ENCODE data around the gene CAMTA1.

GRCh38 chr1:6783936-6784559 lies 1.2 kb upstream of the CAMTA1 start:
- TF ChIP-seq EZH2phosphoT487 (IDR thresholded peaks at IDR 0.05; ENCODE audit: borderline replicate concordance, low read depth, low read length) (no peak), CTCF (conservative IDR thresholded peaks at IDR 0.05; ENCODE audit: low read length) (no peak)
